ENCODE measurements around the gene BGN. TPM values are rescaled to one million over a fixed set of nuclear protein-coding genes. Genes with fewer than 3 reads are reported as not detected.

The BGN gene
- total RNA-seq, 1 experiment from 2014 or later, result 0.37 TPM

GRCh38 chrX:153450949-153451277 is 43.9 kb upstream of the BGN start:
- Histone ChIP-seq H3K4me2 (ENCODE audit: low read length) (no peak overlapping the region), H3K27me3 (ENCODE audit: insufficient read depth, low read length) (no peaks in the 10 kb centered on the region), H4K20me1 (ENCODE audit: insufficient read depth) (no peaks in the 10 kb centered on the region), H3K9me2 (ENCODE audit: insufficient read depth) (no peaks in the 10 kb centered on the region), H3K79me2 (ENCODE audit: insufficient read depth, low read length) (no peaks in the 10 kb centered on the region), H3K4me3 (replicated peaks in 1 of 2; ENCODE audit: low read depth in 1 of 2, low read length in 2 of 2) (no peak overlapping the region), H3K4me1 (ENCODE audit: control insufficient read depth in 1 of 2, insufficient read depth in 2 of 2, low read length in 2 of 2) (no peaks in the 10 kb centered on the region), H3K36me3 (ENCODE audit: control insufficient read depth in 1 of 2, insufficient read depth in 2 of 2, low read length in 2 of 2) (no peaks in the 10 kb centered on the region), H3K9ac (ENCODE audit: low read length) (no peak overlapping the region), H2AFZ (ENCODE audit: low read depth, low read length, poor library complexity, severe bottlenecking) (no peak overlapping the region), H3K27ac (ENCODE audit: low read depth, low read length) (no peak overlapping the region), H3K9me3 (ENCODE audit: control insufficient read depth in 1 of 2, insufficient read depth in 1 of 2, low read depth in 1 of 2, low read length in 2 of 2) (no peaks in the 10 kb centered on the region)
- no peak for ATAC-seq
- BruUV-seq (replicated peaks), result no TSS peak
- TF ChIP-seq EGR1 (IDR thresholded peaks at IDR 0.05; ENCODE audit: low read depth) (no peak), SRF (IDR thresholded peaks at IDR 0.05; ENCODE audit: low read depth) (no peak), CEBPB (IDR thresholded peaks at IDR 0.05; ENCODE audit: low read depth) (no peak), SIN3A (IDR thresholded peaks at IDR 0.05; ENCODE audit: low read depth) (no peak), CBX3 (IDR thresholded peaks at IDR 0.05; ENCODE audit: low read depth) (no peak), JUND (IDR thresholded peaks at IDR 0.05) (no peak), YY1 (IDR thresholded peaks at IDR 0.05; ENCODE audit: extremely low read depth, insufficient replicate concordance, low read depth, low read length) (no peak), RAD21 (IDR thresholded peaks at IDR 0.05; ENCODE audit: low read depth) (no peak), SP1 (IDR thresholded peaks at IDR 0.05; ENCODE audit: low read depth) (no peak), ZNF274 (IDR thresholded peaks at IDR 0.05; ENCODE audit: low read depth, low read length) (no peak), FOSL1 (IDR thresholded peaks at IDR 0.05; ENCODE audit: low read depth) (no peak)
- TF ChIP-seq, protein P1, sequence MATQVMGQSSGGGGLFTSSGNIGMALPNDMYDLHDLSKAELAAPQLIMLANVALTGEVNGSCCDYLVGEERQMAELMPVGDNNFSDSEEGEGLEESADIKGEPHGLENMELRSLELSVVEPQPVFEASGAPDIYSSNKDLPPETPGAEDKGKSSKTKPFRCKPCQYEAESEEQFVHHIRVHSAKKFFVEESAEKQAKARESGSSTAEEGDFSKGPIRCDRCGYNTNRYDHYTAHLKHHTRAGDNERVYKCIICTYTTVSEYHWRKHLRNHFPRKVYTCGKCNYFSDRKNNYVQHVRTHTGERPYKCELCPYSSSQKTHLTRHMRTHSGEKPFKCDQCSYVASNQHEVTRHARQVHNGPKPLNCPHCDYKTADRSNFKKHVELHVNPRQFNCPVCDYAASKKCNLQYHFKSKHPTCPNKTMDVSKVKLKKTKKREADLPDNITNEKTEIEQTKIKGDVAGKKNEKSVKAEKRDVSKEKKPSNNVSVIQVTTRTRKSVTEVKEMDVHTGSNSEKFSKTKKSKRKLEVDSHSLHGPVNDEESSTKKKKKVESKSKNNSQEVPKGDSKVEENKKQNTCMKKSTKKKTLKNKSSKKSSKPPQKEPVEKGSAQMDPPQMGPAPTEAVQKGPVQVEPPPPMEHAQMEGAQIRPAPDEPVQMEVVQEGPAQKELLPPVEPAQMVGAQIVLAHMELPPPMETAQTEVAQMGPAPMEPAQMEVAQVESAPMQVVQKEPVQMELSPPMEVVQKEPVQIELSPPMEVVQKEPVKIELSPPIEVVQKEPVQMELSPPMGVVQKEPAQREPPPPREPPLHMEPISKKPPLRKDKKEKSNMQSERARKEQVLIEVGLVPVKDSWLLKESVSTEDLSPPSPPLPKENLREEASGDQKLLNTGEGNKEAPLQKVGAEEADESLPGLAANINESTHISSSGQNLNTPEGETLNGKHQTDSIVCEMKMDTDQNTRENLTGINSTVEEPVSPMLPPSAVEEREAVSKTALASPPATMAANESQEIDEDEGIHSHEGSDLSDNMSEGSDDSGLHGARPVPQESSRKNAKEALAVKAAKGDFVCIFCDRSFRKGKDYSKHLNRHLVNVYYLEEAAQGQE (IDR thresholded peaks at IDR 0.05; ENCODE audit: low read depth), result no peak
- TF ChIP-seq, protein P2, sequence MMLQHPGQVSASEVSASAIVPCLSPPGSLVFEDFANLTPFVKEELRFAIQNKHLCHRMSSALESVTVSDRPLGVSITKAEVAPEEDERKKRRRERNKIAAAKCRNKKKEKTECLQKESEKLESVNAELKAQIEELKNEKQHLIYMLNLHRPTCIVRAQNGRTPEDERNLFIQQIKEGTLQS (IDR thresholded peaks at IDR 0.05), result no peak
- TF ChIP-seq, protein P3, sequence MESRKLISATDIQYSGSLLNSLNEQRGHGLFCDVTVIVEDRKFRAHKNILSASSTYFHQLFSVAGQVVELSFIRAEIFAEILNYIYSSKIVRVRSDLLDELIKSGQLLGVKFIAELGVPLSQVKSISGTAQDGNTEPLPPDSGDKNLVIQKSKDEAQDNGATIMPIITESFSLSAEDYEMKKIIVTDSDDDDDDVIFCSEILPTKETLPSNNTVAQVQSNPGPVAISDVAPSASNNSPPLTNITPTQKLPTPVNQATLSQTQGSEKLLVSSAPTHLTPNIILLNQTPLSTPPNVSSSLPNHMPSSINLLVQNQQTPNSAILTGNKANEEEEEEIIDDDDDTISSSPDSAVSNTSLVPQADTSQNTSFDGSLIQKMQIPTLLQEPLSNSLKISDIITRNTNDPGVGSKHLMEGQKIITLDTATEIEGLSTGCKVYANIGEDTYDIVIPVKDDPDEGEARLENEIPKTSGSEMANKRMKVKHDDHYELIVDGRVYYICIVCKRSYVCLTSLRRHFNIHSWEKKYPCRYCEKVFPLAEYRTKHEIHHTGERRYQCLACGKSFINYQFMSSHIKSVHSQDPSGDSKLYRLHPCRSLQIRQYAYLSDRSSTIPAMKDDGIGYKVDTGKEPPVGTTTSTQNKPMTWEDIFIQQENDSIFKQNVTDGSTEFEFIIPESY (IDR thresholded peaks at IDR 0.05; ENCODE audit: extremely low read depth, insufficient replicate concordance, low read length), result no peak
- ChIA-PET CTCF (no interaction called here), POLR2A (no interaction called here), RAD21 (ENCODE audit: low non-redundant PET in 1 of 2, low total read pairs in 2 of 2, uncharacterized antibody in 2 of 2, unreplicated experiment in 2 of 2) (no interaction called here)
- DNase-seq (ENCODE audit: low read depth, low spot score), result no peak
- intact Hi-C loops (cut with micrococcal nuclease), result no loop called here

Data from HCT116 (cell line).